ENCODE measurements around the gene ADISSP. TPM values are rescaled to one million over a fixed set of nuclear protein-coding genes. Genes with fewer than 3 reads are reported as not detected.

ADISSP gene
- total RNA-seq, 1 experiment from 2014 or later: 99.4 TPM

DNA sequence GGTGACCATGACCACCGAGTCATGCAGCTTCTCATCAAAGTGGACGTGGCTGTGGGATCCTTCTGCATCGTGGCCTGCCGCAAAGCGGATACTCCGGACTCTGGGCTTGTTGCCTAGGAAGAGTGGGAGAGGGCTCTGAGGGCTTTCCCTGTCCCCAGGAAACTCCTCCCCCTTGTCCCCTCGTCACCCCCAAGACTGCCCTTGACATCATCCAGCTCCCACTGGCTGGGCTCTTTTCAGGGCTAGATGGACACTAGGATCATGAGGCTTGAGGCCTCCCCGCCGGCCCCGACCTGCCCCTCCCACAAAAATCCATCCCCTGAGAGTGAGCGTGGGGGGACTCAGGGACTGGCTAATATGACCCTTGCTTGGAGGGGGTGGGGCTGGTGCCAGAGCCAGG is 9.0 kb downstream of the ADISSP start:
- DNase-seq (ENCODE audit: low read depth, low spot score) (no peak), ATAC-seq (no peak)
- BruUV-seq (replicated peaks): no TSS peak
- H2AFZ ChIP-seq (ENCODE audit: low read depth, low read length, poor library complexity, severe bottlenecking): no peak overlapping the region
- no peaks in the 10 kb centered on the region for H4K20me1 ChIP-seq (ENCODE audit: insufficient read depth)
- H3K27ac ChIP-seq (ENCODE audit: low read depth, low read length): no peak overlapping the region
- ChIA-PET CTCF (no interaction called here), RAD21 (ENCODE audit: low non-redundant PET in 1 of 2, low total read pairs in 2 of 2, uncharacterized antibody in 2 of 2, unreplicated experiment in 2 of 2) (no interaction called here), POLR2A (no interaction called here)
- no peaks in the 10 kb centered on the region for H3K9me3 ChIP-seq (ENCODE audit: control insufficient read depth in 1 of 2, insufficient read depth in 1 of 2, low read depth in 1 of 2, low read length in 2 of 2)
- H3K79me2 ChIP-seq (ENCODE audit: insufficient read depth, low read length): peaks cover 22% of the 10 kb centered on the region
- H3K27me3 ChIP-seq (ENCODE audit: insufficient read depth, low read length): no peaks in the 10 kb centered on the region
- TF ChIP-seq CBX3 (IDR thresholded peaks at IDR 0.05; ENCODE audit: low read depth): no peak
- no peak for TF ChIP-seq RAD21 (IDR thresholded peaks at IDR 0.05; ENCODE audit: low read depth)
- no peak for TF ChIP-seq ELF1 (IDR thresholded peaks at IDR 0.05; ENCODE audit: borderline replicate concordance, low read depth)
- no peak for TF ChIP-seq ZNF274 (IDR thresholded peaks at IDR 0.05; ENCODE audit: low read depth, low read length)
- no peak for TF ChIP-seq EZH2phosphoT487 (IDR thresholded peaks at IDR 0.05; ENCODE audit: borderline replicate concordance)
- TF ChIP-seq, protein P1, sequence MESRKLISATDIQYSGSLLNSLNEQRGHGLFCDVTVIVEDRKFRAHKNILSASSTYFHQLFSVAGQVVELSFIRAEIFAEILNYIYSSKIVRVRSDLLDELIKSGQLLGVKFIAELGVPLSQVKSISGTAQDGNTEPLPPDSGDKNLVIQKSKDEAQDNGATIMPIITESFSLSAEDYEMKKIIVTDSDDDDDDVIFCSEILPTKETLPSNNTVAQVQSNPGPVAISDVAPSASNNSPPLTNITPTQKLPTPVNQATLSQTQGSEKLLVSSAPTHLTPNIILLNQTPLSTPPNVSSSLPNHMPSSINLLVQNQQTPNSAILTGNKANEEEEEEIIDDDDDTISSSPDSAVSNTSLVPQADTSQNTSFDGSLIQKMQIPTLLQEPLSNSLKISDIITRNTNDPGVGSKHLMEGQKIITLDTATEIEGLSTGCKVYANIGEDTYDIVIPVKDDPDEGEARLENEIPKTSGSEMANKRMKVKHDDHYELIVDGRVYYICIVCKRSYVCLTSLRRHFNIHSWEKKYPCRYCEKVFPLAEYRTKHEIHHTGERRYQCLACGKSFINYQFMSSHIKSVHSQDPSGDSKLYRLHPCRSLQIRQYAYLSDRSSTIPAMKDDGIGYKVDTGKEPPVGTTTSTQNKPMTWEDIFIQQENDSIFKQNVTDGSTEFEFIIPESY (IDR thresholded peaks at IDR 0.05; ENCODE audit: extremely low read depth, insufficient replicate concordance, low read length): no peak
- intact Hi-C loops (cut with micrococcal nuclease): no loop called here
- H3K4me1 ChIP-seq (ENCODE audit: control insufficient read depth in 1 of 2, insufficient read depth in 2 of 2, low read length in 2 of 2): peaks cover 0 to 3% of the 10 kb centered on the region in 2 experiments; a peak in 1 of 4 replicates
- peaks cover 9 to 33% of the 10 kb centered on the region in 2 experiments; a peak in 3 of 4 replicates for H3K36me3 ChIP-seq (ENCODE audit: control insufficient read depth in 1 of 2, insufficient read depth in 2 of 2, low read length in 2 of 2)
- no peak overlapping the region for H3K4me3 ChIP-seq (replicated peaks in 1 of 2; ENCODE audit: low read depth in 1 of 2, low read length in 2 of 2)
- H3K4me2 ChIP-seq (ENCODE audit: low read length): no peak overlapping the region
- H3K9ac ChIP-seq (ENCODE audit: low read length): no peak overlapping the region
- no peaks in the 10 kb centered on the region for H3K9me2 ChIP-seq (ENCODE audit: insufficient read depth)

DNA sequence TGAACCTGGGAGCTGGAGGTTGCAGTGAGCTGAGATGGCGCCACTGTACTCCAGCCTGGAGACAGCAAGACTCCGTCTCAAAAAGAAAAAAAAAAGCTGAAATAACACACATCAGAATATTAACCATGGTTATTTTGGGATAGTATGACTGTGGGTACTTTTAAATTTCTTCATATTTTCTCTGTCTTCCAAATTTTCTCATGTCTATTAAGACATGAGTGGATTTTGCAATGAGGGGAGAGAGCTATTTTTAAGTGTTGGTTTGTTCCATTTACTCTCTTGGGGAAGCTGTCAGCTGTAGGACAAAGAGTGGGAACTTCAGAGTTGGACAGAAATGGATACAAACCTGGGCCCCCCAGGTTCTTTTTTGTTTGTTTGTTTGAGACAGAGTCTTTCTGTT is 10.3 kb downstream of the ADISSP start:
- BruUV-seq (replicated peaks): no TSS peak
- POLR2A ChIA-PET: interaction anchor here (1.3 kb wide), 1 partner anchor 10 kb away, joined by 3 read pairs; the partner anchor contains the start of gene ADISSP
- RAD21 ChIA-PET (ENCODE audit: low non-redundant PET in 1 of 2, low total read pairs in 2 of 2, uncharacterized antibody in 2 of 2, unreplicated experiment in 2 of 2): no interaction called here
- CTCF ChIA-PET: interaction anchor here (1.2 to 1.6 kb wide), 3 partner anchors 10 to 12 kb away, joined by 3 to 6 read pairs (median 4); partner anchors contain the start of gene ADISSP
- Histone ChIP-seq H3K4me2 (ENCODE audit: low read length) (no peak overlapping the region), H3K36me3 (ENCODE audit: control insufficient read depth in 1 of 2, insufficient read depth in 2 of 2, low read length in 2 of 2) (peaks cover 9 to 38% of the 10 kb centered on the region in 2 experiments; a peak in 3 of 4 replicates), H3K4me3 (replicated peaks in 1 of 2; ENCODE audit: low read depth in 1 of 2, low read length in 2 of 2) (no peak overlapping the region), H3K9me2 (ENCODE audit: insufficient read depth) (no peaks in the 10 kb centered on the region), H3K9ac (ENCODE audit: low read length) (no peak overlapping the region), H3K79me2 (ENCODE audit: insufficient read depth, low read length) (peaks cover 14% of the 10 kb centered on the region), H4K20me1 (ENCODE audit: insufficient read depth) (no peaks in the 10 kb centered on the region), H3K9me3 (ENCODE audit: control insufficient read depth in 1 of 2, insufficient read depth in 1 of 2, low read depth in 1 of 2, low read length in 2 of 2) (no peaks in the 10 kb centered on the region), H3K4me1 (ENCODE audit: control insufficient read depth in 1 of 2, insufficient read depth in 2 of 2, low read length in 2 of 2) (peaks cover 0 to 3% of the 10 kb centered on the region in 2 experiments; a peak in 1 of 4 replicates), H3K27ac (ENCODE audit: low read depth, low read length) (no peak overlapping the region), H2AFZ (ENCODE audit: low read depth, low read length, poor library complexity, severe bottlenecking) (no peak overlapping the region), H3K27me3 (ENCODE audit: insufficient read depth, low read length) (no peaks in the 10 kb centered on the region)
- DNase-seq (ENCODE audit: low read depth, low spot score): no peak
- no peak for TF ChIP-seq SP1 (IDR thresholded peaks at IDR 0.05; ENCODE audit: low read depth)
- TF ChIP-seq, protein P2, sequence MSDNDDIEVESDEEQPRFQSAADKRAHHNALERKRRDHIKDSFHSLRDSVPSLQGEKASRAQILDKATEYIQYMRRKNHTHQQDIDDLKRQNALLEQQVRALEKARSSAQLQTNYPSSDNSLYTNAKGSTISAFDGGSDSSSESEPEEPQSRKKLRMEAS (IDR thresholded peaks at IDR 0.05): no peak
- TF ChIP-seq YY1 (IDR thresholded peaks at IDR 0.05; ENCODE audit: extremely low read depth, insufficient replicate concordance, low read depth, low read length): no peak
- intact Hi-C loops (cut with micrococcal nuclease): no loop called here
- no peak for ATAC-seq

All from HCT116 (cell line).